Thyroid gland (tissue), 4 donors: ENCODE data around the gene KLHDC4. TPM values are rescaled to one million over a fixed set of nuclear protein-coding genes. Genes with fewer than 3 reads are reported as not detected.

ENCODE experiments used
- DNase-seq, 2 donors: peaks; one replicate each; pipeline ENCODE4 v3.0.0-alpha.2; 2019
- H3K27ac ChIP-seq, 3 donors: fragments of 200-600 bp; sonication (generic); 1 replicate in 2 of 3; 2 replicates in 1 of 3; pipeline ENCODE4 v1.5.1; 2016 to 2019; ENCODE audit warnings: mild to moderate bottlenecking in 1 of 3, moderate library complexity in 1 of 3
- H3K27me3 ChIP-seq: fragments of 200-600 bp; sonication (generic); one replicate; pipeline ENCODE4 v1.5.1; 2019
- H3K36me3 ChIP-seq, 2 donors: fragments of 200-600 bp; sonication (generic); one replicate each; pipeline ENCODE4 v1.5.1; 2016 to 2019
- H3K4me1 ChIP-seq, 2 donors: fragments of 200-600 bp; sonication (generic); one replicate each; pipeline ENCODE4 v1.5.1; 2017 to 2019
- H3K4me3 ChIP-seq, 3 donors: fragments of 200-600 bp; sonication (generic); replicated peaks in 1 of 3; 1 replicate in 2 of 3; 2 replicates in 1 of 3; pipeline ENCODE4 v1.5.1; 2016; ENCODE audit warnings: mild to moderate bottlenecking in 1 of 3
- H3K9me3 ChIP-seq: fragments of 200-600 bp; sonication (generic); one replicate; pipeline ENCODE4 v1.5.1; 2017
- POLR2A ChIP-seq, 2 donors: fragments of 450-650 bp; IDR thresholded peaks; one replicate each; pipeline ENCODE4 v1.6.1; 2017; ENCODE audit warnings: antibody characterized with exemption in 2 of 2, mild to moderate bottlenecking in 2 of 2, moderate library complexity in 1 of 2
- WGBS, 2 donors: methylation state at CpG; one replicate each; pipeline ENCODE4 v1.1.5; 2017; 5-methylcytosine and 5-hydroxymethylcytosine counted together
- intact Hi-C: fragments of 100-400 bp; cut with DNase I; formaldehyde crosslinking; loops from one replicate; pipeline ENCODE4 v1.15.1; 2023
- total RNA-seq, 4 donors: library from RNA; depleted of rRNA; stranded (reverse); fragments of >200 nt; gene quantifications; one replicate each; pipeline ENCODE4 v1.2.3, GENCODE V29; 2016
- TF ChIP-seq, protein P1 (sequence below), 6 experiments: fragments of 200-600 bp in 3 of 6; fragments of 450-650 bp in 3 of 6; sonication (generic) in 3 of 6; IDR thresholded peaks; one replicate each; pipeline ENCODE4 v1.5.1; 2016 to 2019; ENCODE audit warnings: antibody characterized with exemption in 6 of 6, mild to moderate bottlenecking in 2 of 6, inconsistent platforms in 1 of 6, moderate library complexity in 1 of 6

The KLHDC4 gene
- total RNA-seq, 4 donors from 2014 or later, result 19.9 to 40.9 (median 30.3) TPM

- TF ChIP-seq POLR2A (IDR thresholded peaks at IDR 0.05), result no peak
- TF ChIP-seq, protein P1, sequence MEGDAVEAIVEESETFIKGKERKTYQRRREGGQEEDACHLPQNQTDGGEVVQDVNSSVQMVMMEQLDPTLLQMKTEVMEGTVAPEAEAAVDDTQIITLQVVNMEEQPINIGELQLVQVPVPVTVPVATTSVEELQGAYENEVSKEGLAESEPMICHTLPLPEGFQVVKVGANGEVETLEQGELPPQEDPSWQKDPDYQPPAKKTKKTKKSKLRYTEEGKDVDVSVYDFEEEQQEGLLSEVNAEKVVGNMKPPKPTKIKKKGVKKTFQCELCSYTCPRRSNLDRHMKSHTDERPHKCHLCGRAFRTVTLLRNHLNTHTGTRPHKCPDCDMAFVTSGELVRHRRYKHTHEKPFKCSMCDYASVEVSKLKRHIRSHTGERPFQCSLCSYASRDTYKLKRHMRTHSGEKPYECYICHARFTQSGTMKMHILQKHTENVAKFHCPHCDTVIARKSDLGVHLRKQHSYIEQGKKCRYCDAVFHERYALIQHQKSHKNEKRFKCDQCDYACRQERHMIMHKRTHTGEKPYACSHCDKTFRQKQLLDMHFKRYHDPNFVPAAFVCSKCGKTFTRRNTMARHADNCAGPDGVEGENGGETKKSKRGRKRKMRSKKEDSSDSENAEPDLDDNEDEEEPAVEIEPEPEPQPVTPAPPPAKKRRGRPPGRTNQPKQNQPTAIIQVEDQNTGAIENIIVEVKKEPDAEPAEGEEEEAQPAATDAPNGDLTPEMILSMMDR (IDR thresholded peaks at IDR 0.05), result no peak
- Histone ChIP-seq H3K27ac (no peak overlapping the region), H3K9me3 (no peaks in the 10 kb centered on the region), H3K36me3 (peaks cover 3 to 5% of the 10 kb centered on the region in 2 donors), H3K4me3 (no peak overlapping the region), H3K4me1 (peaks cover 12 to 17% of the 10 kb centered on the region in 2 donors), H3K27me3 (no peaks in the 10 kb centered on the region)
- WGBS, 2 donors, result 0 to 29% methylated on average over 2 to 11 of the region's 31 CpGs
- intact Hi-C loops, result no loop called here
- DNase-seq, result peak; percentile 64 to 75
Measured at GRCh38 chr16:87705771-87706277, 60.0 kb downstream of the KLHDC4 start.

DNA sequence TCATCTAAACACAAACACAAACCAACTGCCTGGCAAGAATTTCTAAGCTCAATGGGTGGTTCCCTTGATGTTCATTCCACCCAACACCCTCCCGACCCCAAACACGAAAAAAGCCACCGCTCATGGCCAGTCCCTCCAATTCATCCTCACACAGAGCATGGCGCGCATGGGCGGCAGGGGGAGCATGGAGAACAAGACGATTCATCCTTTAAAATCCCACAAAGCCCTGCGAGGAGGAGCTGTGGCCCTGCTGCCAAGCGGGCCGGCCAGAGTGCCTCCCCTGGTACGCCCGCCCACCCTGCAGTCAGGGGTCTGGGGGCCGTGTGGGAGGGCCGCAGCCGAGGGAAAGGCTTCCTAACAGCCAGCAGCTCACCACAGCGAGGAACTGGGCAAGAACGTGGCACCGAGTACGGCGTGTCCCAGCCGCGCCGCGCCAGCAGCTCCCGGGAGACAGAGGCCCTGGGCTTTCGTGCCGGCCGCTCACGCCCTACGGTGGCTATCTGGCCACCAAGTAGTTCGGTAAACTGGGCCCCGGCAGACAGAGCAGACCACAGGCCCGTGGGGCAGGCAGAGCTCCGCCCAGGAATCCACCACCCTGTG lies 60.9 kb downstream of the KLHDC4 start:
- Histone ChIP-seq H3K27me3 (no peaks in the 10 kb centered on the region), H3K36me3 (peaks cover 3 to 9% of the 10 kb centered on the region in 2 donors), H3K4me1 (peaks cover 6 to 14% of the 10 kb centered on the region in 2 donors), H3K4me3 (no peak overlapping the region), H3K27ac (no peak overlapping the region), H3K9me3 (no peaks in the 10 kb centered on the region)
- no peak for DNase-seq
- TF ChIP-seq POLR2A (IDR thresholded peaks at IDR 0.05), result no peak
- TF ChIP-seq, protein P1 (IDR thresholded peaks at IDR 0.05), result no peak
- 90 to 92% methylated on average over 10 to 20 of the region's 34 CpGs for WGBS, 2 donors
- intact Hi-C loops, result no loop called here

- no peak for TF ChIP-seq POLR2A (IDR thresholded peaks at IDR 0.05)
- TF ChIP-seq, protein P1 (IDR thresholded peaks at IDR 0.05), result no peak
- Histone ChIP-seq H3K27me3 (no peaks in the 10 kb centered on the region), H3K4me1 (peaks cover 6 to 14% of the 10 kb centered on the region in 2 donors), H3K9me3 (no peaks in the 10 kb centered on the region), H3K27ac (no peak overlapping the region), H3K4me3 (no peak overlapping the region), H3K36me3 (peaks cover 3 to 10% of the 10 kb centered on the region in 2 donors)
- no peak for DNase-seq
- intact Hi-C loops, result no loop called here
- 90 to 92% methylated on average over 26 to 29 of the region's 29 CpGs for WGBS, 2 donors
Measured at GRCh38 chr16:87703835-87704375, 61.9 kb downstream of the KLHDC4 start.

DNA sequence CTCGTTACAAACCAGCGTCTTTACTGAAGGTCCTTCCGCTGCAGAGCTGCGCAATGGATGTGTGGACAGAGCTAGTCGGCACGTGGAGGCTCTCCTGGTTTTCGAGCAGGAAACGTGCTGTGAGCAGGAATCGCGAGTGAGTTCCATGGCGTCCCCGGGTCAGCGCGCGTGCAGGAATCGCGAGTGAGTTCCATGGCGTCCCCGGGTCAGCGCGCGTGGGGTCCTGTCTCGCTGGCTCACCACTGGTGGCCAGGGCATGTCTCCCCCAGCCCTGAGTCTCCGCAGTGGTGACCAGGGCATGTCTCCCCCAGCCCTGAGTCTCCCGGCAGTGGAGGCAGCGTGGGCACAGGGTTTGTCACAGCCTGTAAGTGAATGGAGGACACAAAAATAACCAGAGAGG lies 62.7 kb downstream of the KLHDC4 start:
- DNase-seq, result no peak
- Histone ChIP-seq H3K36me3 (peaks cover 3 to 10% of the 10 kb centered on the region in 2 donors), H3K27me3 (no peaks in the 10 kb centered on the region), H3K9me3 (no peaks in the 10 kb centered on the region), H3K27ac (no peak overlapping the region), H3K4me1 (peaks cover 6 to 14% of the 10 kb centered on the region in 2 donors), H3K4me3 (no peak overlapping the region)
- 88 to 91% methylated on average over 25 to 26 of the region's 26 CpGs for WGBS, 2 donors
- intact Hi-C loops, result no loop called here
- no peak for TF ChIP-seq POLR2A (IDR thresholded peaks at IDR 0.05)

GRCh38 chr16:87702325-87702811 lies 63.4 kb downstream of the KLHDC4 start:
- H3K36me3 ChIP-seq, result peaks cover 3 to 10% of the 10 kb centered on the region in 2 donors

More at GRCh38 chr16:87702325-87702811, 63.4 kb downstream of the KLHDC4 start:
- no peak for DNase-seq
- intact Hi-C loops, result no loop called here
- H3K27me3 ChIP-seq, result no peaks in the 10 kb centered on the region
- WGBS, 2 donors, result 53 to 63% methylated on average over 12 to 15 of the region's 19 CpGs
- no peak for TF ChIP-seq POLR2A (IDR thresholded peaks at IDR 0.05)
- TF ChIP-seq, protein P1 (IDR thresholded peaks at IDR 0.05), result peak in 1 of 6 experiments; percentile 28
- no peak overlapping the region for H3K27ac ChIP-seq
- H3K4me3 ChIP-seq, result no peak overlapping the region
- no peaks in the 10 kb centered on the region for H3K9me3 ChIP-seq
- H3K4me1 ChIP-seq, result peaks cover 6 to 14% of the 10 kb centered on the region in 2 donors
